NCI-H1694 (cell line): Measurements from ENCODE around the gene RAB11FIP4.

ENCODE experiments used
- DNase-seq: peaks from one replicate; lab custom pipeline; 2025; lab: John Stamatoyannopoulos, UW

Gene RAB11FIP4

DNA sequence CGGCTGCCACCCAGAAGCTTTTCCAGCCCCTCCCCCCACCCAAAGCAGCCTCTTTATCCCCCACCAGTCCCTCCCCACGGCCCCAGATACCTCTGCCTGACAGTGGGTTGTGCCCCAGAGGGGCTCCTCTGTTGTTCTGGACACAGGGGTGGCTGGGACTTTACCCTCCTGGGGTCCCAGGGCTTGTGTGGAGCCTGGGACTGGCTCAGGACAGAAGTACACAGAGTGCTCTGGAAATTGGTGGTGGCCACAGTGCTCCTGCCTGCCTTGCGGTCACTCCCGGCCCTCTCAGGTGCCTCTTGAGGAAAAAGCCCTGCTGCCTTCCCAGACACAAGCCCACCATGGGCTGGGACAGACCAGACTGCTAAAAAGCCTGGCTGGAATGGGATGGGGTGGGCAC is 68.2 kb downstream of the RAB11FIP4 start:
- no peak for DNase-seq

GRCh38 chr17:31460226-31460721 is 68.8 kb downstream of the RAB11FIP4 start:
- no peak for DNase-seq

DNA sequence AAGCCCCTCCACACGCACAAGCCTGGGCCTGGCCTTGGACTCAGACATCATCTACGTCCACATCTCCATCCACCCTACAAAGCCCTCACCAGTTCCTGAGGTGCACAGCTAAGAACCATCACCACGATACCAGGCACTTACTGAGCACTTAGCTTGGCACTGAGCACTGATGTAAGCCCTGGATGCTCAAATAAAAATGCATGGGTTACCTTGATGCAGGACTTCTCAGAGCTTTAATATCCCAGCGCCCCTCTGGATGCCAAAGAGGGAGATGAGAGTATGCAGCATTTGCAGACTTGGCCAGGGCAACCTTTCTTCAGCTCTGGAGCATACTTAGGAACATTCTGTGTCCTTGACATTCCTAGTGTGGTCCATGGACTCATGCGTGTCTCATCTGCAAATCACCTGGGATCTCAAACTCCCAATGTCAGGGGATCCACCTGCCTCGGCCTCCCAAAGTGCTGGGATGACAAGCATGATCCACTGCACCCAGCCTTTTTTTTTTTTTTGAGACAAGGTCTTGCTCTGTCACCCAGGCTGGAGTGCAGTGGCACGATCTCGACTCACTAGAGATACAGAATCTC is 69.8 kb downstream of the RAB11FIP4 start:
- no peak for DNase-seq

DNA sequence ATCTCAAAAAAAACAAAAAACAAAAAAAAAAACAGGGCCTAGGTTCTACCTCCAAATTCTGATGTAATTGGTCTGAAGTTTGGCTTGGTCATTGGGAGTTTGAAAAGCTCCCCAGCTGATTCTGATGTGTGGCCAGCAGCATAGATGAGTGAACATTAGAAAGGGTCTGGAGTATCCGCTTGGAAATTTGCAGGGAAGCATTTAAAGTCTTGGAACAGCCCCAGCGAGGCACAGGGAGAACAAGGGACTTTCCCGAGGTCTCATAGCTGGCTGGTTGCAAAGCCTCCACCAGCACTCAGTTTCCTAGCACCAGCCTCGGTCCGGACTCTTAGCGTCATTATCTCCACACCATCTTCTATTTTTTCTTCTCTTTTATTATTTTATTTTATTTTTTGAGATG is 70.8 kb downstream of the RAB11FIP4 start:
- DNase-seq: no peak

DNA sequence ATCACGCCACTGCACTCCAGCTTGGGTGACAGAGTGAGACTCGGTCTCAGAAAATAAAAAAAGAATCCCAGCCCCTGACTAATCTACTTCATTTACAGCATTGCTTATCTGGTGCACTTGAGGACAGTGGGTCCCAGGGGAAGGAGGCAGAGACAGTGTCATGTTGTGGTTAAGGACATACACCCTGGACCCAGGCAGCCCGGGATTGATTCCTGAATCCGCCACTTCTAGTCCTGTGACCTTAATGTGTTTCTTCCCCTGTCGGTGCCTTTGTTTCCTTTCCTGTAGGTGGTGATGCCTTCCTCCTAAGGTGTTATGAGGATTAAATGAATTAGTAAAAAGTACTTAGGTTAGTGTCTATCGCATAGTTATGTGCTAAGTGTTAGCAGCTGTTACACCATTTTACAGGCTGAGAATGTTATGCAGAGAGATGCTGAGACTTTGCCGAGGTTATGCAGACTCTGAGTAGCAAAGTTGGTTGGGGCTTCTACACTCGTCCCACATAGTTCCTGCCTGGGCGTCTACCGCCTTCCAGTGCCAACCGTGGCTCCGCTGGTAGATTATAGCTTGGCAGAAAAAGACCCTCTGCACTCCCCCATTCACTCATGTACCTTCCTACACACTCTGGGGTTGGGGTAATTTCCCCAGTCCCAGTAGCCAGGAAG is 74.8 kb downstream of the RAB11FIP4 start:
- no peak for DNase-seq

- no peak for DNase-seq
Measured at GRCh38 chr17:31467502-31468256, 76.2 kb downstream of the RAB11FIP4 start.

DNA sequence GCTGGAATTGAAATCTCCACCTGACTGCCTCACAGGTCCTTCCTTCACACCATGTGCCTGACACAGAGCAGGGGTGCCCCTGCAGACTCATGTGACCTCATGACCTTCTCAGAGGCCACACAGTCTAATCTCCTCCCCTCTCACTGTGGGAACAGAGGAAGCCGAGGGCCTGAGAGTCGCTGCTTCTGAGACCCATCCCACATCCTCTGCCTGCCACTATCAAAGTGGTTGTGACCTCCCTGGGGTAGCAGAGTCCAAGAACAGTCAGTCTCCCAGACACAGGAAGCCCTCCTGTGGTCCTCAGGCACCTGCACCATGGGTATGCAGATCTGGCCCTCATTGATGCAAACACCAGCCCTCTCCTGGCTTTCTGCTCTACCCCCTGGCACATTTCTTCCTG is 78.5 kb downstream of the RAB11FIP4 start:
- no peak for DNase-seq

GRCh38 chr17:31470592-31470991 is 79.1 kb downstream of the RAB11FIP4 start:
- DNase-seq: no peak

- DNase-seq: no peak
Measured at GRCh38 chr17:31472137-31472536, 80.7 kb downstream of the RAB11FIP4 start.

GRCh38 chr17:31475378-31476162 is 84.1 kb downstream of the RAB11FIP4 start:
- no peak for DNase-seq

DNA sequence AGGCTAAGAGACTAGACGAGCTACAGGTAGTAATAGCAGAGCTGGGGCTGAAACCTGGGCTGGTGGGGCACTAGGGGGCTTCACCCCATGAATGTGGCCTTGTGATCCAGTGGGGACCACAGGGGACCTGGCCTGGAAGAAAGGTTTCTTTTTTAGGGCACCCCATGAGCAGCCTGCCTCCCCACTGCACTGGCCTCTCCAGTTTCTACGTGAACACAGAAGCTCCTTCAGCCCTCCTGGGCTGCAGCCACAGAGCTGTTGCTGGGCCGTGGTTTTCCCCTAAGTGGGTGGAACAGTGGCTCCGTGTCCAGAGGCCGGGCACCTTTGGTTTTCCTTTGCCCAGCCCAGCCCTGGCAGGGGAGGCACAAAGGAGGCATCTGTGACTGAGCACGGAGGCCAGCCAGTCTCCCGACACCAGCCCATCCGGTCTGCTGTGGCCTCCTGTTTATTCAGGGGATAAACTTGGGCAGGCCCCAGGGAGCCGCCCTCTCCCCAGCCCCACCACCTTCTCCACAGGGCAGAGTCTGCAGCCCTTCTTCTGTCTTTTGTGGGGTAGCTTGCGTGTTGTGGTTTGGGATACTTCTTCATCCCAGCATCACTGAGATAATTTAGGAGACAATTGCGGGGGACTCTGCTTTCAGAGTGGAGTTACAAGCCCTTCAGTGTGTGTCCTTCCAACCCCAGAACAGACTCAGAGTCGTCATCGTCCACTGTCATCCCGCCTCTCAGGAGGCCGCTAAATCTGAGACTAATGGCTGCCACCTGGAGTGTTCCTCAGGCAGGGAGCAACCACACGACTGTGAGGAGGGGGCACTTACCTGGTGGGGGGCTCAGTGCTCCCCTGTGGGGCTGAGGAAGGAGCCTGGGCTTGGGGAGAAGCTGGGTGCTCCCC is 85.3 kb downstream of the RAB11FIP4 start:
- DNase-seq: no peak

DNA sequence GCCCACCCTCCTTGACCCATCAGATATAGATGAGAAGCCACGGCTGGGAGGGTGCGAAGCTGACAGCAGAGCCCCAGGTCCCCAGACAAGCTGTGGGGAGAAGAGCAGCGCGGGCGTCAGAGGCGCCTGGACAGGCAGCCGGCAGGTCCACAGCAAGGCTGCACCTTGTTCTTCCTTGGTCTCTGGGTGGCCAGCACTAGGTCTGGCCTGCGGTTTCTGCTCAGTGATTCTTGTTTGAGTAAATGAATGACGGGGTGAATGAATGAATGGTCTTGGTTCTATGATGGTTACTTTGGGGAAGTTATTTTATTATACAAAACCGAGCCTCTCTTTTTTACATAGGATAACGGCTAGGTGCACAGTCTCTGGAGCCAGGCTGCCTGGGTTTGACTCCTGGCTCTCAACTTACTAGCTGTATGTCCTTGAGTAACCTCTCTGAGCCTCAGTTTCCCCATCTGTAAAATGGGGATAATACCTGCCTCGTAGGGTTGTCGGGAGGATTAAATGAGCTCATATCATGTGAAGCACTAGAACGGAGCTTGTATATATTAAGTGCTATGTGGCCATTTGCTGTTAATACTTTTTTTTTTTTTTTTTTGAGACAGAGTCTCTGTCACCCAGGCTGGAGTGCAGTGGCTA is 86.1 kb downstream of the RAB11FIP4 start:
- no peak for DNase-seq

GRCh38 chr17:31479062-31479408 is 87.6 kb downstream of the RAB11FIP4 start:
- DNase-seq: no peak

DNA sequence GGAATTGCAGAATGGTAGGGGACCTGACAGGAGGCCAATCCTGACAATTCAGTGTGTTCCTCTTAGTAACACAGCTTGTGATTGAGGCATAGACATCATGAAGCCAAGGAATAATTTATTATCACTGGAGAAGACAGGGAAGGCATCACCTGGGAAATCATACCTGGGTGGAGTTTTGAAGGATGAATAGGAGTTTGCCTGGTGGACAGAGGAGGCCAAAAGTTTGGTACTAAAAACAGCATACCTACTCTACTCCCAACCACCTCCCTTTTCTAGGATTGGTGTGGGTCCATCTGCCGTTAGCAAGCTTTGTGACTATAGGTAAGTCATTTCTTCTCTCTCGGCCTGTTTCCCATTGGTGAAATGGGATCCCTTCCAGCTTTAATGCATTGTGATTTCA is 88.0 kb downstream of the RAB11FIP4 start:
- no peak for DNase-seq

DNA sequence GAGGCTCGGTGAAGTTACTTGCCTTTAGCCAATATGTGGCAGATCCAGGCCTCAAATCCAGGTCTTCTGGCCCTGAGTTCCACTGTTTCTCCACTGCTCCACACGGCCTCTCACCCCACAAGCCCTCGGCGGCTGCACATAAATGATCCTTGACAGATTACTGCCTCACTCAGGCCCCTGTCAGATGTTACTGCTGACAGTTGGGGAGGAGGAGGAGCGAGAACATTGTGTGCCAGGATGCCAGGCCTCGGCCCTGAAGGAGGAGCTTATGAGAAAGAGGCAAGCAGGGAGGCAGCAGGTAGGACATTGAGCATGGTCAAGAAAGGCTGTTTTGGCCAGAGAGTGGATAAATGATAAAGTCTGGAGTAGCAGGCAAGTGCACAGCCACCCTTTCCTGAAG is 88.6 kb downstream of the RAB11FIP4 start:
- no peak for DNase-seq

DNA sequence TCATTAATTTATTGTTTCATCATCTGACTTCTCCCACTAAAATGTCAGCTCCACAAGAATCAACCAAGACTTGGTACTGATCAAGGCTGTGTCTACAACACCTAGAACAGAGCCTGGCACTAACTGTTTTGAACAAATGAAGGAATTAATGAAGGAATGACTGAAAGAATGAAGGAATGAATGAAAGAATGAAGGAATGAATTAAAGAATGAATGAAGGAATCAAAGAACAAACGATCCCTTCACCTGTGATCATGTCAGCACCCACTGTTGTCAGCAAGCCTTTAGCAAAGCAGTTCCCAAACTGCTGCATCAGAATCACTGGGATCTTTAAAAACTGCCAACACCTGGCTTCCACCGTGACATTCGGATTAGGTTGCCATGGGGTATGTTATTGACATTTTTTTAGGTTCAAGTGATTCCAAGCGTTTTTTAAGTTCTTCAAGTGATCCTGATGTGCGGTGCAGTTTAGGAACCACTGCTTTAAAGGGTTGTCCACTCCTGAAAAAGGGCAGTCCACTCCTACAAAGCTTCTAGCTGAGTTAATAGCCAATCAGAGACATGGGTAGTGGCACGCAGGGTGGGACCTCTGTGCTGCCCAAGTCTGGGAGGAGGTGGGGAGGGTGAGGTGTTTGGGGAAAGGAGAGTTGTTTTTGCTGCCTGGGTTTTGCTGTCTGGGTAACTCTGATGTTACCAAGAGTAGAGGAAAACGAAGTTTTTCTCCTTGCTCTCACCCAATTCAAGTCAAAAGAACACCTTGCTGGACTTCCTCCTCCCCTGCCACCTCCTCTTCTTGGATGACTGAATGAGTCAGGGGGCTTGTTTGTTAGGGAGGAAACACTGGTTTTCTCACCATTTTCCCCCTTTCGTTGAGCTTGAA is 89.7 kb downstream of the RAB11FIP4 start:
- DNase-seq: no peak

GRCh38 chr17:31481783-31482081 is 90.3 kb downstream of the RAB11FIP4 start:
- DNase-seq: no peak

- DNase-seq: no peak
Measured at GRCh38 chr17:31484821-31485220, 93.3 kb downstream of the RAB11FIP4 start.

DNA sequence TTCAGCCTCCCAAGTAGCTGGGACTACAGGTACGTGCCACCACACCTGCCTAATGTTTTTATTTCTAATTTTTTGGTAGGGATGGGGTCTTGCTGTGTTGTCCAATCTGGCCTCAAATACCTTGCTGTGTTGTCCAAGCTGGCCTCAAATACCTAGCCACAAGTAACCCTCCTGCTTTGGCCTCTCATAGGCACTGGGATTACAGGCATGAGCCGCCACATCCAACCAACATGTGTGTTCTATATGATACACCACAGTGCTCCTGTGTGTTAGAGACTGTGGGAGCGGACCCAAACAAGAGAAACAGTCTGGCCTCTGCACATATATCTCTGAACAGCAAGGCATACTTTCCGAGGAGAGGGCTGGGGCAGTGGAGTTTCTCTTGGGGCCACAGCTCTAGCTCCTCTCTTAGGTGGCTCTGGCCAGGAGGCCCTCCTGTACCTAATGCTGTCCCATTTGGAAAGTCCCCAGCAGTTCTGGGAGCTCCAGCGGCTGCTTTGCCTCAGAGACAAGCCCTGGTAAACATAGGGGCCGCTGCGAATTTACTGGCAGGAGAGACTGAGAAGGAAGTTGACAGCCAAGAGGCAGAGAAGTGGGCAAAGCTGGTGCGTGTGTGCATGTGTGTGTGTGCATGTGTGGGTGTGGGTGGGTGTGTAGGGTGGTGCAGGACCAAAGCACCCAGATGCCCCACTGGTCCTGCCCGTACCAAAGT is 95.0 kb downstream of the RAB11FIP4 start:
- DNase-seq: no peak
